T47D (cell line): ENCODE data around the gene OR1C1.
"Not testable (repeated sequence)": the region's sequence is repeated elsewhere in the genome, so short reads cannot be mapped to it uniquely, and the experiment has no call there.

Source experiments
- DNase-seq, 2 experiments: peaks; one replicate each; pipeline versions ENCODE4 v3.0.0 to v3.0.0-alpha.2; 2011 to 2012; ENCODE audit warnings: low read depth in 1 of 2, low spot score in 1 of 2
- JUND ChIP-seq: IDR thresholded peaks from 2 replicates; pipeline ENCODE4 v1.6.1; 2012; ENCODE audit warnings: low read depth
- in situ Hi-C: cut with HindIII; loops from 2 replicates; pipeline ENCODE4 v1.10.0; 2016; ENCODE audit warnings: low sequenced_read_pairs, low pct_unique_long_range_greater_than_20kb

The OR1C1 gene

GRCh38 chr1:247713753-247714152 is 46.6 kb downstream of the OR1C1 start:
- DNase-seq = no peak
- in situ Hi-C loops = no loop called here
- TF ChIP-seq JUND = no peak

DNA sequence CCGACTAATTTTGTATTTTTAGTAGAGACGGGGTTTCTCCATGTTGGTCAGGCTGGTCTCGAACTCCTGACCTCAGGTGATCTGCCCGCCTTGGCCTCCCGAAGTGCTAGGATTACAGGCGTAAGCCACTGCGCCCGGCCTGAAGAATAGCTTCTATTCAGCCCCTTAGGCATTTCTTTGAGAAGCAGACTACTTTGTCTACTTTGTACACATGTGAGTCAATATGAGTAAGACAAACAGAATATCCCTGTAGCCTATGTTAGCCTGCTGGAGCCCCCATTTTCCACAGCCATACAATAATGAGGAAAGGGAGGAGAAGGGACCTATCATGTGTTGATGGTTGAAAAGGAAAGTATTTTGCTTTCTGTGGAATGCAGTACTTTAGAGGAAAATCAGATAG is 49.7 kb downstream of the OR1C1 start:
- DNase-seq, in situ Hi-C loops: not testable (repeated sequence)
